GM18507 (cell line): ENCODE results near the gene ALDH1L1.

Experiments used
- DNase-seq: peaks from one replicate; pipeline ENCODE4 v3.0.0; 2011; ENCODE audit warnings: low read depth; ENCODE audit not compliant: insufficient read length; ENCODE audit errors: extremely low spot score
- FAIRE-seq: peaks from 2 replicates; lab custom pipeline; 2011; peaks lifted over from hg19 to GRCh38; lab: Jason Lieb, UNC

Gene ALDH1L1

GRCh38 chr3:126157083-126157768 lies 23.2 kb downstream of the ALDH1L1 start:
- DNase-seq, result no peak
- no peak for FAIRE-seq

- FAIRE-seq, result no peak
- DNase-seq, result no peak
These were observed 23.9 kb downstream of the ALDH1L1 start for GRCh38 chr3:126156468-126156867.

GRCh38 chr3:126155819-126156218 lies 24.6 kb downstream of the ALDH1L1 start:
- no peak for FAIRE-seq

GRCh38 chr3:126155280-126155640 lies 25.1 kb downstream of the ALDH1L1 start:
- DNase-seq (no peak), FAIRE-seq (no peak)

More at GRCh38 chr3:126155819-126156218, 24.6 kb downstream of the ALDH1L1 start:
- no peak for DNase-seq

- DNase-seq (no peak), FAIRE-seq (no peak)
These were observed 25.8 kb downstream of the ALDH1L1 start for GRCh38 chr3:126154391-126155279.

- DNase-seq, result no peak
- FAIRE-seq, result no peak
These were observed 26.6 kb downstream of the ALDH1L1 start for GRCh38 chr3:126153695-126154360.

GRCh38 chr3:126152901-126153694 lies 27.3 kb downstream of the ALDH1L1 start:
- DNase-seq (no peak), FAIRE-seq (no peak)

GRCh38 chr3:126152458-126152857 lies 27.9 kb downstream of the ALDH1L1 start:
- DNase-seq, result no peak
- FAIRE-seq, result no peak

- DNase-seq, result no peak
- no peak for FAIRE-seq
These were observed 28.7 kb downstream of the ALDH1L1 start for GRCh38 chr3:126151562-126152302.

GRCh38 chr3:126149960-126150515 lies 30.3 kb downstream of the ALDH1L1 start:
- FAIRE-seq (no peak), DNase-seq (no peak)

GRCh38 chr3:126149256-126149902 lies 31.0 kb downstream of the ALDH1L1 start:
- no peak for FAIRE-seq
- no peak for DNase-seq

- no peak for FAIRE-seq
- no peak for DNase-seq
These were observed 32.3 kb downstream of the ALDH1L1 start for GRCh38 chr3:126147932-126148683.

- FAIRE-seq, result no peak
- DNase-seq, result no peak
These were observed 33.0 kb downstream of the ALDH1L1 start for GRCh38 chr3:126147147-126147931.

- DNase-seq (no peak), FAIRE-seq (no peak)
These were observed 33.8 kb downstream of the ALDH1L1 start for GRCh38 chr3:126146525-126147146.

GRCh38 chr3:126146034-126146433 lies 34.4 kb downstream of the ALDH1L1 start:
- DNase-seq, result no peak
- FAIRE-seq, result no peak

GRCh38 chr3:126142652-126143051 lies 37.7 kb downstream of the ALDH1L1 start:
- DNase-seq (no peak), FAIRE-seq (no peak)
